GM20000 (cell line): ENCODE measurements around the gene MAPK1IP1L.
"Not testable (repeated sequence)": the region's sequence is repeated elsewhere in the genome, so short reads cannot be mapped to it uniquely, and the experiment has no call there.

ENCODE experiments used
- DNase-seq: peaks from one replicate; pipeline ENCODE4 v3.0.0; 2012; ENCODE audit warnings: low spot score
- CTCF ChIP-seq: IDR thresholded peaks from 2 replicates; pipeline ENCODE4 v1.5.1; 2012; ENCODE audit warnings: mild to moderate bottlenecking, control low read depth; ENCODE audit errors: extremely low read depth, missing control alignments

The MAPK1IP1L gene

GRCh38 chr14:55026793-55027561 lies 24.5 kb upstream of the MAPK1IP1L start, which contains the start of the genes SOCS4 and WDHD1:
SOCS4 (plus strand) TSS chr14:55027236; CDS start chr14:55043042, 15,806 bp downstream.
WDHD1 (minus strand) TSS chr14:55027099; CDS start chr14:55026787, 312 bp downstream.
- no peak for TF ChIP-seq CTCF
- peak; percentile 93 for DNase-seq

GRCh38 chr14:55028066-55028465 lies 23.4 kb upstream of the MAPK1IP1L start:
- TF ChIP-seq CTCF: no peak
- no peak for DNase-seq

GRCh38 chr14:55028476-55028875 lies 23.0 kb upstream of the MAPK1IP1L start:
- DNase-seq: no peak
- no peak for TF ChIP-seq CTCF

DNA sequence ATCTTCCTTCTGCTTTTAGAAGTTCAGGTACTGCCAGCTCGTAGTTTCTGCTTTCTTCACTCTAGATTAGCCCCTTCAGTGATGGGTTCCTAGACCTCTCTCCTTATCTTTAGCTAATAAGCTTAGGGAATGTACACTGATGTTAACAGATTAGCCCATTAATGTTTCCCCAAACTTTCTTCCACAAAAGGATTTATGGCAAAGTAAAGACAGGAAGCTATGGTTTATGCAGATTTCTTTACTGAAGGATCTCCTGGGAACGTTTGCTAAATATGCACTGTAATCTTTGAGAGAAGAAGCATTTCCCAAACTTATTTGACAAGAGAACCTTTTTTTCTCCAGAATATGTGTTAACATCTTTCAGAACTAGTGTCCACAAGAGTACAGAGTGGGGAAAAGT lies 20.3 kb upstream of the MAPK1IP1L start:
- DNase-seq: no peak
- no peak for TF ChIP-seq CTCF

GRCh38 chr14:55037995-55038394 lies 13.5 kb upstream of the MAPK1IP1L start:
- DNase-seq: not testable (repeated sequence)

DNA sequence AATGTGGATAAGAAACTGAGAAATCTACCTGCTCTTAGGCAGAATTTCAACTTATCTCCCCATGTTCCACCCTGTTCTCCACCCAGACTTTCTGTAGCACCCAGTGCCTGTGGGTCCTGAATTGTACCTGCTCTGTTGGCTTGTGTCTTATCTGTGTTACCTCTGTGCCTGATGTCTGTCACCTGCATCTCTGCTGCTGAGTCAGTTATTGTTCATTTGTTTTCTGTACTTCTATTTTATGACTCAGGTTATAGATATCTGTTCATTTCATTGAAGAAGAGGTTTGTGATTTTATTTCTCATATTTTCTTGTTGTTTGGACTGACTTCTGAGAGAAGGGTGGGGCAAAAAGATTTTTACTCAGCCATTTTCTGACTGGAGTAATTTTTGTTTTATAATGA lies 12.7 kb upstream of the MAPK1IP1L start:
- DNase-seq: no peak
- TF ChIP-seq CTCF: no peak

- TF ChIP-seq CTCF: no peak
- DNase-seq: no peak
These were observed 7.9 kb upstream of the MAPK1IP1L start for GRCh38 chr14:55043528-55043927.

GRCh38 chr14:55045087-55045486 lies 6.4 kb upstream of the MAPK1IP1L start:
- TF ChIP-seq CTCF: no peak

More at GRCh38 chr14:55045087-55045486, 6.4 kb upstream of the MAPK1IP1L start:
- DNase-seq: no peak
